SH-SY5Y (cell line): ENCODE measurements around the gene LPAR2.

Experiments used
- GATA2 ChIP-seq: IDR thresholded peaks from 2 replicates; pipeline ENCODE4 v1.6.1; 2011; ENCODE audit warnings: mild to moderate bottlenecking, low read depth, low read length
- GATA3 ChIP-seq: IDR thresholded peaks from 2 replicates; pipeline ENCODE4 v1.6.1; 2011; ENCODE audit warnings: low read depth, mild to moderate bottlenecking, low read length, moderate library complexity

The LPAR2 gene

GRCh38 chr19:19628501-19629134, 598 bp upstream of the LPAR2 start:
- TF ChIP-seq GATA2 (no peak), GATA3 (no peak)

GRCh38 chr19:19626516-19627472, 1.2 kb downstream of the LPAR2 start:
- TF ChIP-seq GATA2 (no peak), GATA3 (no peak)

GRCh38 chr19:19624032-19624570, 3.9 kb downstream of the LPAR2 start:
- no peak for TF ChIP-seq GATA3
- TF ChIP-seq GATA2, result no peak

GRCh38 chr19:19623383-19623782, 4.6 kb downstream of the LPAR2 start:
- TF ChIP-seq GATA3 (no peak), GATA2 (no peak)

- TF ChIP-seq GATA2 (no peak), GATA3 (no peak)
Measured at GRCh38 chr19:19619849-19620210, 8.2 kb downstream of the LPAR2 start.

- no peak for TF ChIP-seq GATA3
- no peak for TF ChIP-seq GATA2
Measured at GRCh38 chr19:19619181-19619848, 8.7 kb downstream of the LPAR2 start.

GRCh38 chr19:19618219-19619051, 9.6 kb downstream of the LPAR2 start, which contains the start of gene PBX4:
TSS of gene PBX4 (minus strand) at chr19:19618687. CDS start at chr19:19618629, 58 bp downstream.
- no peak for TF ChIP-seq GATA3
- no peak; the same call in 1 of the 2 replicates for TF ChIP-seq GATA2

GRCh38 chr19:19615086-19615485, 12.9 kb downstream of the LPAR2 start:
- no peak for TF ChIP-seq GATA3
- TF ChIP-seq GATA2, result no peak

- no peak for TF ChIP-seq GATA3
- TF ChIP-seq GATA2, result no peak
Measured at GRCh38 chr19:19613506-19613905, 14.5 kb downstream of the LPAR2 start.

GRCh38 chr19:19610376-19611202, 17.4 kb downstream of the LPAR2 start:
- TF ChIP-seq GATA2, result no peak
- no peak for TF ChIP-seq GATA3

- TF ChIP-seq GATA3, result no peak
- no peak for TF ChIP-seq GATA2
Measured at GRCh38 chr19:19606021-19606420, 22.0 kb downstream of the LPAR2 start.

- no peak for TF ChIP-seq GATA3
- TF ChIP-seq GATA2, result no peak
Measured at GRCh38 chr19:19602713-19603324, 25.2 kb downstream of the LPAR2 start.

- TF ChIP-seq GATA3, result no peak
- no peak for TF ChIP-seq GATA2
Measured at GRCh38 chr19:19602136-19602712, 25.8 kb downstream of the LPAR2 start.
